RWPE2 (cell line): ENCODE measurements around the gene KRT8.

Experiments used
- ATAC-seq: fragments of 200-7000 bp; cut with Tn5 transposase; 3 replicates; pipeline ENCODE4 v1.9.1; 2021; ENCODE audit warnings: low read depth
- DNase-seq: peaks from one replicate; pipeline ENCODE4 v3.0.0-alpha.2; 2020; ENCODE audit warnings: low spot score
- H3K27ac ChIP-seq: fragments of 450-650 bp; 2 replicates; pipeline ENCODE4 v1.5.1; 2017; ENCODE audit warnings: mild to moderate bottlenecking; ENCODE audit not compliant: poor library complexity, severe bottlenecking
- H3K27me3 ChIP-seq: fragments of 250-450 bp; sonication (Bioruptor Pico); 2 replicates; pipeline ENCODE4 v1.5.1; 2021; ENCODE audit warnings: mild to moderate bottlenecking, moderate library complexity; ENCODE audit not compliant: insufficient read depth, poor library complexity, severe bottlenecking
- H3K36me3 ChIP-seq: fragments of 250-450 bp; sonication (Bioruptor Pico); 2 replicates; pipeline ENCODE4 v1.5.1; 2020; ENCODE audit warnings: low read depth, mild to moderate bottlenecking, moderate library complexity
- H3K4me1 ChIP-seq: fragments of 250-450 bp; sonication (Bioruptor Pico); 2 replicates; pipeline ENCODE4 v1.5.1; 2021; ENCODE audit warnings: mild to moderate bottlenecking, moderate library complexity; ENCODE audit not compliant: insufficient read depth, poor library complexity, severe bottlenecking
- H3K4me3 ChIP-seq: fragments of 250-450 bp; sonication (Bioruptor Pico); 2 replicates; pipeline ENCODE4 v1.5.1; 2021; ENCODE audit warnings: mild to moderate bottlenecking, moderate library complexity; ENCODE audit not compliant: severe bottlenecking
- H3K9me3 ChIP-seq: fragments of 250-450 bp; sonication (Bioruptor Pico); 2 replicates; pipeline ENCODE4 v1.5.1; 2021; ENCODE audit warnings: mild to moderate bottlenecking, moderate library complexity; ENCODE audit not compliant: severe bottlenecking
- TF ChIP-seq, protein P1 (sequence below): fragments of 450-650 bp; IDR thresholded peaks from one replicate; pipeline ENCODE4 v1.5.1; 2017; ENCODE audit warnings: mild to moderate bottlenecking, moderate library complexity; ENCODE audit not compliant: poor library complexity, severe bottlenecking

Gene KRT8

DNA sequence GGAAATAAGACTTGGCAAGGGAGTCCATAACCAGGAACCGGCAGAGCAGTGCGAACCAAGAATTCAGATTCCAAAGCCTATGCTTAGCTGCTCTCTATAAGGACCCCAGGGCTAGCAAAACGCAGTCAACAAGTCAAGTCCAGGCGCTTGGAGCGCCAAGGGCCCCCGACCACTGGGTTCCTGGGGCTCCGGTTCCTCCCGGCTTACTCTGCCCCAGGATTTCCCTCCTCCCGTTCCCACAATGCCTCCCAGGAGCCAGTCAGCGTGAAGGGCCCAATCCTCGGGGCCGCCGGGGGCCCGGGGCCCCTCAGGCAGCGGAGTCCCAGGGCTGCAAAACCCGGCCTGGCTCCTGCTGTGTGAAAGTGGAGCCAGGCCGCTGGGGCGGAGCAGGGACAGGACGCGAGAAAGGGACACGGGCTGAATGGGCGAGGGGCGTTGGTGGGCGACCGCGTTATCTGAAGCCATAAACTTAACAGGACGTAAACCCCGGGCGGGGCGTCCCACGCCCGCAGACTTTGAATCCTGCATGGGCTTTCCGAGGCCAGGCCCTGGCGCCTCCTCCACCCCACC is 1.5 kb downstream of the KRT8 start:
- ATAC-seq (0 out of 3 replicates have a peak, but pooled peaks have one; percentile 2), DNase-seq (no peak)
- H3K4me3 ChIP-seq = peak overlapping the region; percentile 64
- TF ChIP-seq, protein P1, sequence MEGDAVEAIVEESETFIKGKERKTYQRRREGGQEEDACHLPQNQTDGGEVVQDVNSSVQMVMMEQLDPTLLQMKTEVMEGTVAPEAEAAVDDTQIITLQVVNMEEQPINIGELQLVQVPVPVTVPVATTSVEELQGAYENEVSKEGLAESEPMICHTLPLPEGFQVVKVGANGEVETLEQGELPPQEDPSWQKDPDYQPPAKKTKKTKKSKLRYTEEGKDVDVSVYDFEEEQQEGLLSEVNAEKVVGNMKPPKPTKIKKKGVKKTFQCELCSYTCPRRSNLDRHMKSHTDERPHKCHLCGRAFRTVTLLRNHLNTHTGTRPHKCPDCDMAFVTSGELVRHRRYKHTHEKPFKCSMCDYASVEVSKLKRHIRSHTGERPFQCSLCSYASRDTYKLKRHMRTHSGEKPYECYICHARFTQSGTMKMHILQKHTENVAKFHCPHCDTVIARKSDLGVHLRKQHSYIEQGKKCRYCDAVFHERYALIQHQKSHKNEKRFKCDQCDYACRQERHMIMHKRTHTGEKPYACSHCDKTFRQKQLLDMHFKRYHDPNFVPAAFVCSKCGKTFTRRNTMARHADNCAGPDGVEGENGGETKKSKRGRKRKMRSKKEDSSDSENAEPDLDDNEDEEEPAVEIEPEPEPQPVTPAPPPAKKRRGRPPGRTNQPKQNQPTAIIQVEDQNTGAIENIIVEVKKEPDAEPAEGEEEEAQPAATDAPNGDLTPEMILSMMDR = no peak
- H3K4me1 ChIP-seq = peaks cover 30% of the 10 kb centered on the region
- H3K36me3 ChIP-seq = peaks cover 51% of the 10 kb centered on the region
- H3K27ac ChIP-seq = peak overlapping the region; percentile 98
- no peaks in the 10 kb centered on the region for H3K9me3 ChIP-seq
- H3K27me3 ChIP-seq = no peaks in the 10 kb centered on the region

DNA sequence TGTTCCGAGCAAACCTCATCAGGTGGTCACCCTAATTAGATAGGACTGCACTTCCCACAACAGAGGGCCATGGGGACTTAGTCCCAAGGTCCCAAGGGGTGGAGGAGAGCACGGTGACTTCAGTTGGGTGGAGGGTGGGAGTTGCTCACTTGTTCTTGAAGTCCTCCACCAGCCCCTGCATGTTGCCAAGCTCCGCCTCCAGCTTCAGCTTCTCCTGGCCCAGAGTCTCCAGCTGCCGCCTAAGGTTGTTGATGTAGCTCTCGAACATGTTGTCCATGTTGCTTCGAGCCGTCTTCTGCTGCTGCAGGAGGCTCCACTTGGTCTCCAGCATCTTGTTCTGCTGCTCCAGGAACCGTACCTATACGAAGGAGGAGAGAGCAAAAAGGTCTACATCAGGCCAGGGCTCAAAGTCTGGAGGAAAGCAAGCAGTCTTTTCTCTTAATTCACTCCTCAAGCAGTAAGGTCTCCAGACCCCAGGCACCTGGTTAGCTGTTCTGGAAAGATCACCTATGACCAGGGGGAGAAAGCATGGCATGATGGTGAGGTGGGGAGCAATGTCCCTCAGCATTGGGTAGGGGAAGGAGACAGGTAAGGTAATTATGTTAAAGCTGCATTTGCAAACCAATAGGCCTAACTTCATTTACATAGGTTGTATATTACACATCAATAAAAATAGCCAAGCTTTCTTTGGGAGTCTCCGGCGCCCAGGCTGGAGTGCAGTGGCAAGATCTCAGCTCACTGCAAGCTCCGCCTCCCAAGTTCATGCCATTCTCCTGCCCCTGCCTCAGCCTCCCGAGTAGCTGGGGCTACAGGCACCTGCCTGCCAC is 2.9 kb downstream of the KRT8 start:
- DNase-seq (no peak), ATAC-seq (no peak)
- H3K4me3 ChIP-seq = peak overlapping the region; percentile 64
- peaks cover 15% of the 10 kb centered on the region for H3K4me1 ChIP-seq
- no peaks in the 10 kb centered on the region for H3K27me3 ChIP-seq
- H3K9me3 ChIP-seq = no peaks in the 10 kb centered on the region
- TF ChIP-seq, protein P1 = no peak
- H3K27ac ChIP-seq = peak overlapping the region; percentile 98
- peaks cover 65% of the 10 kb centered on the region for H3K36me3 ChIP-seq

DNA sequence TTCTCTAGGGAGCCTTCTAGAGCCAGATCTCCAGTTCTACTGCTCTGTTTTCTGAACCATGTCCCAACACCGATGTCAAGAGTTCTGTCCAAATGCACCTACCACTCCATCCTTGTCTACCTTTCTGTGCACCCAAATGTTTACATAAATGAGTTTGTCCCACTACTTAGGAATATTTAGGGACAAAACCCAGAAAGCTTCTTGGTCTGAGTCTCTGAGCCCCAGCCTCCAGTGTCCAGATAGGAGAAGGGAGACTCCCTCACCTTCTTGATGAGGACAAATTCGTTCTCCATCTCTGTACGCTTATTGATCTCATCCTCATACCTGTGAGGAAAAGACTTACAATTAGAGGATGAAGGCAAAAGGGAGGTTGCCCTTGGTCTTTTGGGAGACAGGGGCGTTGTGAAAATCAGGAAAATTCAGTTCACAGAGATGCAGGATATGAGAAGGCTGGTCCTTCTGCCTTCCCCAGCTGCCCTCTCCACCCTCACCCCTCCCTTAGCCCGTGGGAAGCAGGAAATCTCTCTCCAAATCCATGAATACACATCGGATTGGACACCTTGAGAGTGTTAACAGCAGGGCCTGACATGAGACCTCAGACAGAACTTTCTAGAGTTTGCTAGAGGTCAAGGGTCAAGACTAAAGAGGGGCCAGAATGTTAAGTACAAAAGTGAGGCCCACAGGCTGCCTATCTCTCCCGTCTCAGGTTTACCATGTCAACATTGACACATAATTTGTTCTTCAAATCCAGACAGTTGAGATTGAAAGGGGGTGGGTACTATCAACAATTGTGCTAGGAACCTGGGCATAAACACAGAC is 3.8 kb downstream of the KRT8 start:
- no peak overlapping the region for H3K4me3 ChIP-seq
- DNase-seq (no peak), ATAC-seq (no peak)
- no peaks in the 10 kb centered on the region for H3K27me3 ChIP-seq
- H3K4me1 ChIP-seq = peaks cover 7% of the 10 kb centered on the region
- TF ChIP-seq, protein P1 = no peak
- peak overlapping the region; percentile 98 for H3K27ac ChIP-seq
- peaks cover 70% of the 10 kb centered on the region for H3K36me3 ChIP-seq
- H3K9me3 ChIP-seq = no peaks in the 10 kb centered on the region

DNA sequence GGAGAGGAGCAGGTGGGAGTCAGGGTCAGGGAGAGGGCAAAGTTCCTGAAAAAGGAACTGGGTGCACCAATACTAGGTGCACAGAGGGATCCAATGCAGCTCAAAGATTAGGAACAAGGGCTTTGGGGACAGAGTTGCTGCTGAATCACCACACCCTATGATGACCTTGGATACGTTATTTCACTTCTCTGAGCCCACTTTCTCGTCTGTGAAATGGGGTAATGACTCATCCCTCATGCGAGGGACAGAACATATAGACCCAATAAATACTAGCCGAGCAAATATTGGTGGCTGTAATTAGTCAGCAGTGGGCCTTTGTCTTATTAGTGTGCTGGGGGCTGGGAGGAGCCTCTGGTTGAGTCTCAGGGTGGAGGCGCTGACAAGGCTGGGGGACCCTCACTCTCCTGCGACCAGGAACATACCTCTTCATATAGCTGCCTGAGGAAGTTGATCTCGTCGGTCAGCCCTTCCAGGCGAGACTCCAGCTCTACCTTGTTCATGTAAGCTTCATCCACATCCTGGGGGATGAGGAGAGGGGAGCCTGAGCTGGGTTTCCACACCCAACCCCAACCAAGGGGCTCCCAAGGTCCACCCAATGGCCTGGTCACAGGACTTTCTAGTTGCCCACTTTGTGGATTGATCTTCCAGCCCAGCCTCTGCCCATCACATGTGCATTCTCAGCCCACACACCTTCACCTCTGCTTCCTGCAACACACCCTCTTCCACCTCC is 4.5 kb downstream of the KRT8 start:
- DNase-seq (no peak), ATAC-seq (no peak)
- Histone ChIP-seq H3K4me1 (peaks cover 1% of the 10 kb centered on the region), H3K9me3 (no peaks in the 10 kb centered on the region), H3K27ac (peak overlapping the region; percentile 98), H3K36me3 (peaks cover 70% of the 10 kb centered on the region), H3K27me3 (no peaks in the 10 kb centered on the region), H3K4me3 (no peak overlapping the region)
- TF ChIP-seq, protein P1 = no peak
